Mesendoderm (in vitro differentiated cells): Measurements from ENCODE around the gene PRKAG2.
A peak's percentile ranks its signal among the peaks of the same experiment; 100 is the strongest.

Source experiments
- DNase-seq: peaks from one replicate; pipeline ENCODE4 v3.0.0; 2013
- H2AK5ac ChIP-seq: 2 replicates; pipeline ENCODE4 v1.6.1; 2013; ENCODE audit warnings: low read length, inconsistent platforms
- H2BK120ac ChIP-seq: 2 replicates; pipeline ENCODE4 v1.6.1; 2013; ENCODE audit warnings: low read depth, mild to moderate bottlenecking, low read length, moderate library complexity, mixed read lengths
- H2BK15ac ChIP-seq: replicated peaks from 2 replicates; pipeline ENCODE4 v1.6.1; 2013; ENCODE audit warnings: low read depth, mild to moderate bottlenecking, moderate library complexity
- H2BK5ac ChIP-seq: 2 replicates; pipeline ENCODE4 v1.6.1; 2013; ENCODE audit warnings: low read length, inconsistent platforms
- H3K18ac ChIP-seq: 2 replicates; pipeline ENCODE4 v1.6.1; 2013; ENCODE audit warnings: mild to moderate bottlenecking, low read length, mixed read lengths
- H3K23ac ChIP-seq: one replicate; pipeline ENCODE4 v1.6.1; 2013; ENCODE audit warnings: low read length
- H3K27ac ChIP-seq: 2 replicates; pipeline ENCODE4 v1.5.1; 2013; ENCODE audit warnings: low read depth, mild to moderate bottlenecking, inconsistent platforms, low read length, moderate library complexity
- H3K27me3 ChIP-seq: 2 replicates; pipeline ENCODE4 v1.6.1; 2013; ENCODE audit warnings: low read length, control low read depth, mild to moderate bottlenecking, inconsistent platforms; ENCODE audit not compliant: insufficient read depth, poor library complexity
- H3K36me3 ChIP-seq: 2 replicates; pipeline ENCODE4 v1.6.1; 2013; ENCODE audit warnings: low read length, inconsistent platforms; ENCODE audit not compliant: control insufficient read depth, insufficient read depth
- H3K4ac ChIP-seq: one replicate; pipeline ENCODE4 v1.6.1; 2013; ENCODE audit warnings: low read depth, mild to moderate bottlenecking, low read length, moderate library complexity
- H3K4me1 ChIP-seq: 2 replicates; pipeline ENCODE4 v1.6.1; 2013; ENCODE audit warnings: low read depth, low read length, inconsistent platforms; ENCODE audit not compliant: control insufficient read depth
- H3K4me2 ChIP-seq: 2 replicates; pipeline ENCODE4 v1.6.1; 2013; ENCODE audit warnings: low read length
- H3K4me3 ChIP-seq: 2 replicates; pipeline ENCODE4 v1.5.1; 2013; ENCODE audit warnings: mild to moderate bottlenecking, low read length
- H3K56ac ChIP-seq: one replicate; pipeline ENCODE4 v1.6.1; 2013; ENCODE audit warnings: low read length
- H3K79me1 ChIP-seq: 2 replicates; pipeline ENCODE4 v1.6.1; 2013; ENCODE audit warnings: low read length, inconsistent platforms
- H3K79me2 ChIP-seq: 2 replicates; pipeline ENCODE4 v1.6.1; 2013; ENCODE audit warnings: mild to moderate bottlenecking, low read length; ENCODE audit not compliant: control insufficient read depth, insufficient read depth
- H3K9ac ChIP-seq: 2 replicates; pipeline ENCODE4 v1.6.1; 2013; ENCODE audit warnings: low read length, inconsistent platforms
- H4K5ac ChIP-seq: one replicate; pipeline ENCODE4 v1.6.1; 2013; ENCODE audit warnings: low read length
- H4K8ac ChIP-seq: one replicate; pipeline ENCODE4 v1.6.1; 2013; ENCODE audit warnings: low read depth, mild to moderate bottlenecking, control low read depth, low read length, moderate library complexity
- WGBS: extraction: QIAGEN DNeasy Blood & Tissue Kit; methylation state at CpG from one replicate; pipeline ENCODE4 v1.1.7; 2013; ENCODE audit warnings: low lambda C conversion rate, missing lambda C conversion rate; ENCODE audit not compliant: insufficient coverage; ENCODE audit errors: extremely low coverage; 5-methylcytosine and 5-hydroxymethylcytosine counted together

Gene PRKAG2

GRCh38 chr7:151755131-151755801 is 121.6 kb downstream of the PRKAG2 start:
- Histone ChIP-seq H3K18ac (no peak overlapping the region), H3K79me1 (no peaks in the 10 kb centered on the region), H3K4ac (peak overlapping the region; percentile 57), H3K23ac (no peak overlapping the region), H3K56ac (peak overlapping the region; percentile 43), H3K9ac (no peak overlapping the region), H4K5ac (no peak overlapping the region), H3K4me2 (no peak overlapping the region), H3K27ac (no peak overlapping the region), H4K8ac (no peak overlapping the region), H3K27me3 (no peaks in the 10 kb centered on the region), H2AK5ac (no peak overlapping the region), H2BK5ac (no peak overlapping the region), H2BK120ac (no peak overlapping the region), H3K4me3 (no peak overlapping the region), H3K4me1 (no peaks in the 10 kb centered on the region), H3K36me3 (no peaks in the 10 kb centered on the region), H3K79me2 (no peaks in the 10 kb centered on the region), H2BK15ac (no peak overlapping the region)
- no peak for DNase-seq
- no CpG with 5 or more reads among the region's 11 CpGs for WGBS

- Histone ChIP-seq H4K8ac (no peak overlapping the region), H3K56ac (peak overlapping the region; percentile 6), H3K79me2 (no peaks in the 10 kb centered on the region), H4K5ac (no peak overlapping the region), H3K79me1 (no peaks in the 10 kb centered on the region), H3K4me2 (no peak overlapping the region), H3K27ac (no peak overlapping the region), H2AK5ac (no peak overlapping the region), H3K23ac (no peak overlapping the region), H2BK120ac (no peak overlapping the region), H2BK15ac (no peak overlapping the region), H3K18ac (no peak overlapping the region), H3K4me1 (no peaks in the 10 kb centered on the region), H2BK5ac (no peak overlapping the region), H3K4me3 (no peak overlapping the region), H3K9ac (no peak overlapping the region), H3K36me3 (no peaks in the 10 kb centered on the region), H3K4ac (peak overlapping the region; percentile 57), H3K27me3 (no peaks in the 10 kb centered on the region)
- DNase-seq: no peak
- WGBS: no CpG with 5 or more reads among the region's 17 CpGs
Observed at GRCh38 chr7:151754688-151755130, 122.2 kb downstream of the PRKAG2 start.

- peak overlapping the region; percentile 30 for H3K27ac ChIP-seq
- no CpG with 5 or more reads among the region's 14 CpGs for WGBS
- no peak overlapping the region for H2BK120ac ChIP-seq
Observed at GRCh38 chr7:151754142-151754590, 122.7 kb downstream of the PRKAG2 start.

GRCh38 chr7:151752816-151753595 is 123.9 kb downstream of the PRKAG2 start:
- DNase-seq: no peak
- Histone ChIP-seq H4K5ac (no peak overlapping the region), H3K18ac (no peak overlapping the region), H3K79me1 (no peaks in the 10 kb centered on the region), H3K36me3 (no peaks in the 10 kb centered on the region), H2AK5ac (no peak overlapping the region), H2BK120ac (no peak overlapping the region), H3K27ac (no peak overlapping the region), H3K56ac (no peak overlapping the region), H3K27me3 (no peaks in the 10 kb centered on the region), H3K4me2 (no peak overlapping the region), H3K79me2 (no peaks in the 10 kb centered on the region), H3K4me1 (no peaks in the 10 kb centered on the region), H4K8ac (no peak overlapping the region), H3K23ac (no peak overlapping the region), H2BK5ac (no peak overlapping the region), H3K9ac (no peak overlapping the region), H3K4ac (no peak overlapping the region), H2BK15ac (no peak overlapping the region), H3K4me3 (no peak overlapping the region)
- WGBS: no CpG with 5 or more reads among the region's 19 CpGs

More at GRCh38 chr7:151754142-151754590, 122.7 kb downstream of the PRKAG2 start:
- Histone ChIP-seq H3K4me2 (no peak overlapping the region), H3K23ac (no peak overlapping the region), H3K36me3 (no peaks in the 10 kb centered on the region), H3K27me3 (no peaks in the 10 kb centered on the region), H3K4me3 (no peak overlapping the region), H3K4me1 (no peaks in the 10 kb centered on the region), H3K79me2 (no peaks in the 10 kb centered on the region), H2BK5ac (no peak overlapping the region), H3K9ac (no peak overlapping the region), H3K4ac (no peak overlapping the region), H3K79me1 (no peaks in the 10 kb centered on the region), H4K5ac (no peak overlapping the region), H2AK5ac (no peak overlapping the region), H2BK15ac (no peak overlapping the region), H4K8ac (no peak overlapping the region), H3K56ac (peak overlapping the region; percentile 49), H3K18ac (peak overlapping the region; percentile 46)
- DNase-seq: peak; percentile 99

GRCh38 chr7:151752037-151752436 is 124.9 kb downstream of the PRKAG2 start:
- Histone ChIP-seq H3K4ac (no peak overlapping the region), H3K9ac (no peak overlapping the region), H2BK15ac (no peak overlapping the region), H3K4me1 (no peaks in the 10 kb centered on the region), H2AK5ac (no peak overlapping the region), H3K23ac (no peak overlapping the region), H3K79me2 (no peaks in the 10 kb centered on the region), H3K27me3 (no peaks in the 10 kb centered on the region), H2BK5ac (no peak overlapping the region), H3K36me3 (no peaks in the 10 kb centered on the region), H4K8ac (no peak overlapping the region), H3K27ac (no peak overlapping the region), H2BK120ac (no peak overlapping the region), H4K5ac (no peak overlapping the region), H3K4me3 (no peak overlapping the region), H3K79me1 (no peaks in the 10 kb centered on the region), H3K56ac (no peak overlapping the region), H3K4me2 (no peak overlapping the region), H3K18ac (no peak overlapping the region)
- DNase-seq: no peak
- WGBS: no CpG with 5 or more reads among the region's 8 CpGs
